HG02970 (cell line): ENCODE data around the gene TACC3.

Source experiments
- ATAC-seq: cut with Tn5 transposase; IDR thresholded peaks from one replicate; pipeline ENCODE4 v1.9.1; 2021; ENCODE audit warnings: mild to moderate bottlenecking, moderate library complexity, moderate number of reproducible peaks; ENCODE audit not compliant: unreplicated experiment, low FRiP score

Gene TACC3

GRCh38 chr4:1769692-1770091 lies 48.4 kb downstream of the TACC3 start:
- ATAC-seq: no peak

GRCh38 chr4:1770245-1770644 lies 48.9 kb downstream of the TACC3 start:
- no peak for ATAC-seq

- no peak for ATAC-seq
These were observed 49.5 kb downstream of the TACC3 start for GRCh38 chr4:1770791-1771231.

GRCh38 chr4:1771555-1772305 lies 50.4 kb downstream of the TACC3 start:
- ATAC-seq: no peak

GRCh38 chr4:1772853-1773538 lies 51.7 kb downstream of the TACC3 start:
- ATAC-seq: no peak

GRCh38 chr4:1773754-1774153 lies 52.4 kb downstream of the TACC3 start:
- ATAC-seq: no peak

- ATAC-seq: no peak
These were observed 54.6 kb downstream of the TACC3 start for GRCh38 chr4:1775731-1776500.

- ATAC-seq: no peak
These were observed 55.3 kb downstream of the TACC3 start for GRCh38 chr4:1776521-1777161.

GRCh38 chr4:1777822-1778641 lies 56.7 kb downstream of the TACC3 start:
- ATAC-seq: no peak

GRCh38 chr4:1778642-1779392 lies 57.5 kb downstream of the TACC3 start:
- ATAC-seq: no peak

GRCh38 chr4:1779588-1780382 lies 58.5 kb downstream of the TACC3 start:
- no peak for ATAC-seq

GRCh38 chr4:1780435-1780834 lies 59.1 kb downstream of the TACC3 start:
- ATAC-seq: no peak

GRCh38 chr4:1783015-1783414 lies 61.7 kb downstream of the TACC3 start:
- ATAC-seq: no peak

GRCh38 chr4:1783970-1784369 lies 62.6 kb downstream of the TACC3 start:
- no peak for ATAC-seq

- ATAC-seq: no peak
These were observed 63.1 kb downstream of the TACC3 start for GRCh38 chr4:1784395-1784788.

- no peak for ATAC-seq
These were observed 63.7 kb downstream of the TACC3 start for GRCh38 chr4:1784789-1785591.

GRCh38 chr4:1785592-1785991 lies 64.3 kb downstream of the TACC3 start:
- no peak for ATAC-seq
